HepG2 (cell line): ENCODE results near the gene BRAF. TPM values are rescaled to one million over a fixed set of nuclear protein-coding genes. Genes with fewer than 3 reads are reported as not detected.

Experiments used
- IRF9 ChIP-seq: sonication (generic); formaldehyde crosslinking; IDR thresholded peaks from 2 replicates; pipeline ENCODE4 v1.8.0; 2022; ENCODE audit warnings: missing genetic modification reagents, mild to moderate bottlenecking, borderline replicate concordance
- MAFG ChIP-seq: sonication (generic); formaldehyde crosslinking; IDR thresholded peaks from 2 replicates; pipeline ENCODE4 v1.5.1; 2020; ENCODE audit warnings: mild to moderate bottlenecking, missing genetic modification reagents
- MAZ ChIP-seq, 2 experiments: sonication (generic) in 1 of 2; formaldehyde crosslinking in 1 of 2; IDR thresholded peaks; 2 replicates each; pipeline versions ENCODE4 v1.5.0 to v1.6.1; 2012 to 2020; ENCODE audit warnings: low read depth in 2 of 2, mild to moderate bottlenecking in 2 of 2, borderline replicate concordance in 1 of 2, improper control_type of control experiment in 1 of 2, low read length in 1 of 2, missing genetic modification reagents in 1 of 2, moderate library complexity in 1 of 2
- MED1 ChIP-seq: sonication (generic); formaldehyde crosslinking; IDR thresholded peaks from 2 replicates; pipeline ENCODE4 v1.4.0; 2020; ENCODE audit warnings: missing genetic modification reagents
- MED8 ChIP-seq: sonication (generic); formaldehyde crosslinking; IDR thresholded peaks from 2 replicates; pipeline ENCODE4 v1.8.1; 2023; ENCODE audit warnings: mild to moderate bottlenecking, missing genetic modification reagents; ENCODE audit not compliant: insufficient replicate concordance
- MIER3 ChIP-seq: IDR thresholded peaks from 2 replicates; pipeline ENCODE4 v1.6.1; 2016; ENCODE audit warnings: missing compliant biosample characterization, borderline replicate concordance
- NFIB ChIP-seq: sonication (generic); formaldehyde crosslinking; IDR thresholded peaks from 2 replicates; pipeline ENCODE4 v1.9.0; 2021; ENCODE audit warnings: missing genetic modification reagents, mild to moderate bottlenecking, borderline replicate concordance
- NFKBIZ ChIP-seq: IDR thresholded peaks from 2 replicates; pipeline ENCODE4 v1.6.1; 2018; ENCODE audit warnings: missing genetic modification reagents, missing compliant biosample characterization
- NR2F2 ChIP-seq: IDR thresholded peaks from 2 replicates; pipeline ENCODE4 v1.6.1; 2012; ENCODE audit warnings: low read depth, inconsistent platforms, borderline replicate concordance
- SYNCRIP ChIP-seq: fragments of 200-400 bp; formaldehyde crosslinking; IDR thresholded peaks from 2 replicates; pipeline ENCODE4 v1.6.1; 2018; ENCODE audit warnings: mild to moderate bottlenecking, low read depth, low read length; ENCODE audit not compliant: insufficient read depth
- TEAD2 ChIP-seq: sonication (generic); formaldehyde crosslinking; IDR thresholded peaks from 2 replicates; pipeline ENCODE4 v1.9.0; 2021; ENCODE audit warnings: missing genetic modification reagents
- TFAP4 ChIP-seq: sonication (generic); IDR thresholded peaks from 2 replicates; pipeline ENCODE4 v1.6.1; 2016; ENCODE audit warnings: low read depth, borderline replicate concordance
- THAP7 ChIP-seq: sonication (generic); formaldehyde crosslinking; IDR thresholded peaks from 2 replicates; pipeline ENCODE4 v1.8.1; 2023; ENCODE audit warnings: mild to moderate bottlenecking, missing genetic modification reagents
- ZBTB21 ChIP-seq: sonication (generic); formaldehyde crosslinking; IDR thresholded peaks from 2 replicates; pipeline ENCODE4 v1.4.0; 2020; ENCODE audit warnings: missing genetic modification reagents
- ZBTB37 ChIP-seq: sonication (generic); formaldehyde crosslinking; IDR thresholded peaks from 2 replicates; pipeline ENCODE4 v1.4.0; 2020; ENCODE audit warnings: mild to moderate bottlenecking, missing genetic modification reagents
- ZFP36 ChIP-seq: fragments of 150-350 bp; IDR thresholded peaks from 2 replicates; pipeline ENCODE4 v1.6.1; 2018; ENCODE audit warnings: borderline replicate concordance, low read length, low read depth; ENCODE audit not compliant: partially characterized antibody
- ZNF251 ChIP-seq: sonication (generic); formaldehyde crosslinking; IDR thresholded peaks from 2 replicates; pipeline ENCODE4 v1.9.0; 2021; ENCODE audit warnings: mild to moderate bottlenecking, missing genetic modification reagents
- ZNF639 ChIP-seq: conservative IDR thresholded peaks from 2 replicates; pipeline ENCODE4 v1.6.1; 2018; ENCODE audit warnings: missing genetic modification reagents
- ZNF652 ChIP-seq: IDR thresholded peaks from 2 replicates; pipeline ENCODE4 v1.6.1; 2016; ENCODE audit warnings: low read depth, borderline replicate concordance
- ZNF770 ChIP-seq: sonication (generic); formaldehyde crosslinking; IDR thresholded peaks from 2 replicates; pipeline ENCODE4 v1.5.0; 2020; ENCODE audit warnings: mild to moderate bottlenecking, missing genetic modification reagents
- ZNF777 ChIP-seq: sonication (generic); formaldehyde crosslinking; IDR thresholded peaks from 2 replicates; pipeline ENCODE4 v1.4.0; 2020; ENCODE audit warnings: missing genetic modification reagents
- polyA plus RNA-seq, 8 experiments: library from polyadenylated mRNA; depleted of rRNA in 3 of 8; stranded (reverse) in 7 of 8; unstranded in 1 of 8; fragments of >200 nt; fragmentation: Illumina TruSeq in 4 of 8; extraction: Trizol in 4 of 8; gene quantifications; 2 replicates each; pipeline versions ENCODE4 v1.2.1 to v1.2.3, GENCODE V29; 2011 to 2016; ENCODE audit warnings: low read depth in 4 of 8, missing spikeins in 1 of 8, mixed read lengths in 1 of 8; ENCODE audit not compliant: insufficient read depth in 1 of 8
- total RNA-seq, 5 experiments: library from RNA; depleted of rRNA; stranded (reverse); fragments of >200 nt; fragmentation: Illumina TruSeq; extraction: Trizol; gene quantifications; 2 replicates each; pipeline ENCODE4 v1.2.3, GENCODE V29; 2016; ENCODE audit warnings: low read depth in 1 of 5

Gene BRAF
- total and polyA plus RNA-seq, 2 of the 13 experiments (the other 11 are each of a cell fraction or from before 2014, with no cell fraction given) = 12.5 to 13.4 TPM

GRCh38 chr7:140924821-140925421 lies at the start of gene BRAF (continued):
- TF ChIP-seq ZBTB37 (no peak), ZNF639 (no peak; the same call in 1 of the 2 replicates), IRF9 (no peak), SYNCRIP (no peak), ZNF652 (no peak), ZFP36 (no peak), MED1 (no peak), TEAD2 (CRISPR knock-in tag) (no peak), NFKBIZ (CRISPR knock-in tag) (0 out of 2 replicates have a peak, but pooled peaks have one; percentile 31), NR2F2 (no peak), ZNF251 (CRISPR knock-in tag) (no peak), NFIB (CRISPR knock-in tag) (no peak), THAP7 (no peak), MAZ (IDR thresholded peaks at IDR 0.05; ENCODE audit: borderline replicate concordance, low read depth, low read length) (no peak), MAZ (CRISPR knock-in tag; IDR thresholded peaks at IDR 0.05; ENCODE audit: low read depth) (no peak), MED8 (CRISPR knock-in tag) (no peak), TFAP4 (no peak), MAFG (CRISPR knock-in tag) (no peak), ZNF770 (CRISPR knock-in tag) (no peak), ZNF777 (no peak; the same call in 1 of the 2 replicates), ZBTB21 (CRISPR knock-in tag) (peak; percentile 99), MIER3 (no peak)
